GM12878 (cell line): ENCODE measurements around the gene HCN3. TPM values are rescaled to one million over a fixed set of nuclear protein-coding genes. Genes with fewer than 3 reads are reported as not detected.

Experiments used
- ATAC-seq: fragments of 200-7000 bp; cut with Tn5 transposase; 3 replicates; pipeline ENCODE4 v1.9.1; 2020; ENCODE audit warnings: mild to moderate bottlenecking, moderate library complexity
- BruUV-seq: library from RNA; stranded (reverse); fragments of 400-500 nt; replicated peaks from 2 replicates; lab custom pipeline; 2021; lab: Mats Ljungman, UMichigan
- CTCF ChIA-PET: fragments of 300-600 bp; sonication (Branson Sonifier 250); formaldehyde crosslinking; extraction: SDS; loops from one replicate; lab custom pipeline; 2021; ENCODE audit warnings: inconsistent platforms; lab: Yijun Ruan, JAX
- POLR2A ChIA-PET: fragments of 350-600 bp; formaldehyde crosslinking; extraction: SDS; loops from one replicate; lab custom pipeline; 2021; ENCODE audit warnings: inconsistent platforms; lab: Charles Lee
- RAD21 ChIA-PET: fragments of 300-600 bp; sonication (Branson Sonifier 250); formaldehyde crosslinking; loops from one replicate; lab custom pipeline; 2023; ENCODE audit warnings: antibody characterized with exemption; ENCODE audit not compliant: unreplicated experiment; lab: Charles Lee
- SMC1A ChIA-PET: fragments of 300-600 bp; sonication (Branson Sonifier 250); formaldehyde crosslinking; loops from one replicate; lab custom pipeline; 2023; ENCODE audit not compliant: unreplicated experiment, uncharacterized antibody; lab: Charles Lee
- DNase-seq: peaks from one replicate; pipeline ENCODE4 v3.0.0-alpha.2; 2011; ENCODE audit warnings: low read depth, low spot score
- FAIRE-seq: peaks from 3 replicates; lab custom pipeline; 2011; peaks lifted over from hg19 to GRCh38; lab: Jason Lieb, UNC
- H2AFZ ChIP-seq: 2 replicates; pipeline ENCODE4 v1.6.0; 2011; ENCODE audit warnings: low read depth, low read length, control low read depth; ENCODE audit not compliant: control insufficient read depth
- H3K27ac ChIP-seq: 2 replicates; pipeline ENCODE4 v1.5.1; 2011; ENCODE audit warnings: control low read depth; ENCODE audit not compliant: control insufficient read depth, insufficient read depth
- H3K27me3 ChIP-seq, 2 experiments: replicated peaks in 1 of 2; 2 replicates each; pipeline versions ENCODE4 v1.6.0 to v1.6.1; 2011; ENCODE audit warnings: low read length in 1 of 2; ENCODE audit not compliant: control insufficient read depth in 2 of 2, insufficient read depth in 2 of 2
- H3K36me3 ChIP-seq, 2 experiments: 2 replicates each; pipeline ENCODE4 v1.5.1; 2011; ENCODE audit warnings: low read length in 1 of 2; ENCODE audit not compliant: control insufficient read depth in 2 of 2, insufficient read depth in 2 of 2
- H3K4me1 ChIP-seq: 2 replicates; pipeline ENCODE4 v1.6.1; 2011; ENCODE audit warnings: mild to moderate bottlenecking, low read length, moderate library complexity, mixed read lengths; ENCODE audit not compliant: control insufficient read depth, insufficient read depth
- H3K4me2 ChIP-seq: 2 replicates; pipeline ENCODE4 v1.6.0; 2011; ENCODE audit warnings: control low read depth; ENCODE audit not compliant: control insufficient read depth, insufficient read depth
- H3K4me3 ChIP-seq: fragments of 200-600 bp; sonication (generic); 2 replicates; pipeline ENCODE4 v1.5.1; 2016
- H3K79me2 ChIP-seq: 2 replicates; pipeline ENCODE4 v1.6.0; 2011; ENCODE audit warnings: low read length; ENCODE audit not compliant: control insufficient read depth, insufficient read depth
- H3K9ac ChIP-seq: 2 replicates; pipeline ENCODE4 v1.8.0; 2011; ENCODE audit warnings: low read length, control low read depth, mixed read lengths; ENCODE audit not compliant: control insufficient read depth, insufficient read depth
- H3K9me3 ChIP-seq: replicated peaks from 3 replicates; pipeline ENCODE4 v1.5.1; 2011; ENCODE audit warnings: mild to moderate bottlenecking, low read length; ENCODE audit not compliant: control insufficient read depth, insufficient read depth
- H4K20me1 ChIP-seq: 2 replicates; pipeline ENCODE4 v1.6.0; 2011; ENCODE audit not compliant: control insufficient read depth, insufficient read depth
- CEBPZ ChIP-seq: fragments of 150-350 bp; IDR thresholded peaks from 2 replicates; pipeline ENCODE4 v1.6.1; 2016; ENCODE audit warnings: low read depth, low read length
- HDGF ChIP-seq: fragments of 450-650 bp; IDR thresholded peaks from 2 replicates; pipeline ENCODE4 v1.6.1; 2016; ENCODE audit warnings: antibody characterized with exemption
- MAX ChIP-seq: IDR thresholded peaks from 2 replicates; pipeline ENCODE4 v1.6.1; 2012; ENCODE audit warnings: low read depth, low read length, improper control_type of control experiment
- ZNF24 ChIP-seq: fragments of 450-650 bp; IDR thresholded peaks from 2 replicates; pipeline ENCODE4 v1.6.1; 2017; ENCODE audit warnings: antibody characterized with exemption, mild to moderate bottlenecking
- WGBS: methylation state at CpG from one replicate; pipeline ENCODE4 v1.1.6; 2016; ENCODE audit warnings: low lambda C conversion rate; ENCODE audit not compliant: insufficient replicate concordance, insufficient coverage; ENCODE audit errors: missing lambda C conversion rate; 5-methylcytosine and 5-hydroxymethylcytosine counted together
- in situ Hi-C: fragments of 300-500 bp; cut with MboI; formaldehyde crosslinking; loops from 9 replicates; pipeline ENCODE4 v1.14.3; 2018; ENCODE audit warnings: mixed read lengths
- intact Hi-C: fragments of 100-400 bp; cut with micrococcal nuclease; formaldehyde crosslinking; loops from one replicate; pipeline ENCODE4 v1.14.2; 2022; ENCODE audit not compliant: unreplicated experiment
- polyA plus RNA-seq, 11 experiments: library from polyadenylated mRNA; depleted of rRNA in 4 of 11; unstranded in 6 of 11; stranded (reverse) in 5 of 11; fragments of >200 nt; fragmentation: Nextera tagmentation in 4 of 11; fragmentation: Illumina TruSeq in 1 of 11; extraction: Ambion mirVana in 4 of 11; extraction: Trizol in 1 of 11; gene quantifications; 1 replicate in 1 of 11; 2 replicates in 10 of 11; pipeline versions ENCODE4 v1.2.1 to v1.2.3, GENCODE V29; 2011 to 2016; ENCODE audit warnings: inconsistent platforms in 2 of 11, missing spikeins in 2 of 11, low read depth in 1 of 11
- total RNA-seq, 4 experiments: library from RNA; depleted of rRNA in 3 of 4; stranded (reverse); fragments of >200 nt in 3 of 4; fragmentation: Illumina TruSeq in 1 of 4; extraction: Trizol in 1 of 4; gene quantifications; 2 replicates each; pipeline versions ENCODE4 v1.2.1 to v1.2.3, GENCODE V29; 2013 to 2021

The HCN3 gene
- total and polyA plus RNA-seq, 10 of the 15 experiments (the other 5 are each of a cell fraction or from before 2014, with no cell fraction given) = 0.08 to 4.1 (median 1.8) TPM

GRCh38 chr1:155325603-155325893, 48.3 kb downstream of the HCN3 start:
- no peak overlapping the region for H3K9ac ChIP-seq
- TF ChIP-seq ZNF24 (no peak), MAX (no peak), HDGF (no peak), CEBPZ (no peak)
- H3K4me1 ChIP-seq = peaks cover 7% of the 10 kb centered on the region
- H3K27ac ChIP-seq = no peak overlapping the region
- ChIA-PET CTCF (interaction anchor here (2.7 to 9.6 kb wide), 2 partner anchors 73 to 81 kb away, joined by 16 to 225 read pairs; partner anchors contain the start of gene ENTREP3), POLR2A (interaction anchor here (2.3 to 3.5 kb wide), 2 partner anchors 52 to 81 kb away, joined by 6 to 28 read pairs; partner anchors contain the start of gene CLK2), SMC1A (interaction anchor here (6.8 kb wide), 1 partner anchor 74 kb away, joined by 57 read pairs; no protein-coding TSS in a partner anchor), RAD21 (interaction anchor here (2.3 to 5.4 kb wide), 2 partner anchors 53 to 74 kb away, joined by 13 to 81 read pairs; partner anchors contain the start of gene CLK2)
- peaks cover 7 to 9% of the 10 kb centered on the region in 2 experiments; a peak in 3 of 4 replicates for H3K36me3 ChIP-seq
- no peak for DNase-seq
- no TSS peak for BruUV-seq
- H3K4me2 ChIP-seq = peak overlapping the region; percentile 88; the same call in 1 of the 2 replicates
- in situ Hi-C loops = no loop called here
- ATAC-seq = no peak
- H4K20me1 ChIP-seq = no peaks in the 10 kb centered on the region
- WGBS = 74% methylated on average over 6 of the region's 6 CpGs
- H3K4me3 ChIP-seq = peak overlapping the region; percentile 88; the same call in 1 of the 2 replicates
- no peaks in the 10 kb centered on the region for H3K9me3 ChIP-seq
- no peaks in the 10 kb centered on the region; the same call in 1 of the 2 replicates for H3K79me2 ChIP-seq
- no peak for FAIRE-seq
- H2AFZ ChIP-seq = no peak overlapping the region
- no peaks in the 10 kb centered on the region for H3K27me3 ChIP-seq
- intact Hi-C loops = no loop called here
